ENCODE data around the gene CCDC88A.
"Not testable (repeated sequence)": the region's sequence is repeated elsewhere in the genome, so short reads cannot be mapped to it uniquely, and the experiment has no call there.

Gene CCDC88A

DNA sequence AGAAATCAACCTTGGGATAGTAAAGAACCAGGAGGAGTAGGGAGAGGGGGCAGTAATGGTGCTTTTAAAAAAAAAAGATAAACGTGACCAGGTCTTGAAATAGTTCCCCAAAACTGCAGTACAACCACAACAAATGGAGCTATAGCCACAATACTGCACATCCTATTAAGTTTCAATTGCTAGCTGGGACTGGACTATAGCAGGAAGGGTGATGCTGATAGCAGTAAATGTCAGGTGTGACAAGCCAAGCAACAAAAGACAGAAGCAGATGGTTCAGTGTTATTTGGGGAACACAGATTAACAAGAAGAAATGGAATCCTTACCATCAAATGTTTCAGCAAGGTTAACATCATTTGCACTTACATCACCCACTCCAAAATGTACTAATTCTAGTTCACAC is 177.0 kb downstream of the CCDC88A start:
- no peak overlapping the region for H3K27ac ChIP-seq (ENCODE audit: low read depth in 2 of 2, low read length in 2 of 2)
- no peak overlapping the region for H3K4me3 ChIP-seq (ENCODE audit: low read length in 2 of 2)
- H3K4me1 ChIP-seq (ENCODE audit: control insufficient read depth in 2 of 2, insufficient read depth in 2 of 2, low read length in 2 of 2): no peaks in the 10 kb centered on the region
- peaks cover 43 to 56% of the 10 kb centered on the region in 2 donors for H3K36me3 ChIP-seq (ENCODE audit: control insufficient read depth in 2 of 2, insufficient read depth in 2 of 2, low read length in 2 of 2)
- H3K9me3 ChIP-seq (ENCODE audit: control insufficient read depth in 2 of 2, low read length in 2 of 2): no peaks in the 10 kb centered on the region
- no peaks in the 10 kb centered on the region for H3K27me3 ChIP-seq (ENCODE audit: control insufficient read depth in 2 of 2, insufficient read depth in 2 of 2, low read length in 2 of 2)
- no peak overlapping the region for H3K9ac ChIP-seq (ENCODE audit: low read depth in 1 of 2, low read length in 2 of 2)

DNA sequence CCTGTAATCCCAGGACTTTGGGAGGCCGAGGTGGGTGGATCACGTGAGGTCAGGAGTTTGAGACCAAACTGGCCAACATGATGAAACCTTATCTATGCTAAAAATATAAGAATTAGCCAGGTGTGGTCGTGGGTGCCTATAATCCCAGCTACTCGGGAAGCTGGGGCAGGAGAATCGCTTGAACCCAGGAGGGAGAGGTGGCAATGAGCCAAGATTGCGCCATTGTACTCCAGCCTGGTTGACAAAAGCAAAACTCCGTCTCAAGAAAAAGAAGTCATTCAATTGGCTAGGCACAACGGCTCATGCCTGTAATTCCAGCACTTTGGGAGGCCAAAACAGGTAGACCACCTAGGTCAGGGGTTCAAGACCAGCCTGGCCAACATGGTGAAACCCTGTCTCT is 178.1 kb downstream of the CCDC88A start:
- not testable (repeated sequence) for H3K9ac ChIP-seq (ENCODE audit: low read depth in 1 of 2, low read length in 2 of 2); H3K27me3 ChIP-seq (ENCODE audit: control insufficient read depth in 2 of 2, insufficient read depth in 2 of 2, low read length in 2 of 2); H3K9me3 ChIP-seq (ENCODE audit: control insufficient read depth in 2 of 2, low read length in 2 of 2); H3K27ac ChIP-seq (ENCODE audit: low read depth in 2 of 2, low read length in 2 of 2); H3K4me3 ChIP-seq (ENCODE audit: low read length in 2 of 2); H3K4me1 ChIP-seq (ENCODE audit: control insufficient read depth in 2 of 2, insufficient read depth in 2 of 2, low read length in 2 of 2)
- H3K36me3 ChIP-seq (ENCODE audit: control insufficient read depth in 2 of 2, insufficient read depth in 2 of 2, low read length in 2 of 2): peaks cover 41 to 52% of the 10 kb centered on the region in 2 donors

DNA sequence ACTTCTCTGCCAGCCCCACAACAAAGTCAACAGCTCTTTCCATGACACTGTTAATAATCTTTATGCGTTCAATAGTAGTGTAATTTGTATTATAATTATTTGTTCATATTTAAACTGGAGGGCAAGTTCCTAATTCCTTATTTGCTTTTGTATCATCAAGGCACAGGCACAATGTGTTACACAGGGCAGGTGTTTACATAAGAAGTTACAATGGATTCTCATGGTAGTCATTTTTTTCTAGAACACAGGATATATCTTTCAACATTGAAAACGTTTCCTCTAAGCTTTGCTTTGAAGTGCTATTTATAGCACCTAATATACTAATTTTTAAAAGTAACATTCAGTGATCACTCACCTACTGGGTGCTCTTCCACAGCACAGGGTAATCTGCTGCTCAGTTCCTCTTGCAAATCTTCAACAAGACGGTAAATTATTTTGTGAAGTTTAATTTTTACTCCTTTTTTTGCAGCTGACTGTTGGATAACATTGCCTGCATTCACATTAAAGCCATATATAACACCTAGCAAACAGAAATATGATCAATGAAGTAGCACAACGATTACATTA is 179.9 kb downstream of the CCDC88A start:
- Histone ChIP-seq H3K4me1 (ENCODE audit: control insufficient read depth in 2 of 2, insufficient read depth in 2 of 2, low read length in 2 of 2) (no peaks in the 10 kb centered on the region), H3K36me3 (ENCODE audit: control insufficient read depth in 2 of 2, insufficient read depth in 2 of 2, low read length in 2 of 2) (peaks cover 45 to 60% of the 10 kb centered on the region in 2 donors), H3K27me3 (ENCODE audit: control insufficient read depth in 2 of 2, insufficient read depth in 2 of 2, low read length in 2 of 2) (no peaks in the 10 kb centered on the region), H3K9me3 (ENCODE audit: control insufficient read depth in 2 of 2, low read length in 2 of 2) (no peaks in the 10 kb centered on the region), H3K4me3 (ENCODE audit: low read length in 2 of 2) (no peak overlapping the region), H3K9ac (ENCODE audit: low read depth in 1 of 2, low read length in 2 of 2) (no peak overlapping the region), H3K27ac (ENCODE audit: low read depth in 2 of 2, low read length in 2 of 2) (no peak overlapping the region)

Measured in mucosa of rectum (tissue), 2 donors.